Measurements from ENCODE around the gene PPME1. TPM values are rescaled to one million over a fixed set of nuclear protein-coding genes. Genes with fewer than 3 reads are reported as not detected.

The PPME1 gene
- total and polyA plus RNA-seq, 8 donors: 2.0 to 31.0 (median 18.2) TPM

- peaks cover 0 to 86% (median 83%) of the 10 kb centered on the region in 4 donors for H3K36me3 ChIP-seq
- no peak overlapping the region for H3K4me3 ChIP-seq
- TF ChIP-seq CTCF (IDR thresholded peaks at IDR 0.05) (no peak), POLR2A (IDR thresholded peaks at IDR 0.05) (no peak), EP300 (IDR thresholded peaks at IDR 0.05) (no peak)
- H3K27me3 ChIP-seq: no peaks in the 10 kb centered on the region
- H3K27ac ChIP-seq: no peak overlapping the region
- H3K4me1 ChIP-seq: no peaks in the 10 kb centered on the region
- no peak for DNase-seq
- intact Hi-C loops (cut with DNase I; ENCODE audit: low total_unique reads): no loop called here
- H3K9me3 ChIP-seq: no peaks in the 10 kb centered on the region
These were observed 37.4 kb downstream of the PPME1 start for GRCh38 chr11:74208507-74208906.

GRCh38 chr11:74212533-74212932 lies 41.4 kb downstream of the PPME1 start:
- Histone ChIP-seq H3K9me3 (no peaks in the 10 kb centered on the region), H3K36me3 (peaks cover 0 to 59% (median 56%) of the 10 kb centered on the region in 4 donors), H3K4me3 (no peak overlapping the region), H3K27me3 (no peaks in the 10 kb centered on the region), H3K4me1 (no peaks in the 10 kb centered on the region), H3K27ac (no peak overlapping the region)
- 94 to 99% (median 97%) methylated on average over 2 of the region's 2 CpGs for WGBS, 5 donors
- TF ChIP-seq POLR2A (IDR thresholded peaks at IDR 0.05): no peak
- TF ChIP-seq EP300 (IDR thresholded peaks at IDR 0.05): no peak
- no peak for TF ChIP-seq POLR2AphosphoS5 (IDR thresholded peaks at IDR 0.05)
- no peak for TF ChIP-seq CTCF (IDR thresholded peaks at IDR 0.05)
- intact Hi-C loops (cut with DNase I; ENCODE audit: low total_unique reads): no loop called here
- DNase-seq: no peak

GRCh38 chr11:74220376-74220775 lies 49.3 kb downstream of the PPME1 start:
- H3K36me3 ChIP-seq: peaks cover 0 to 11% (median 9%) of the 10 kb centered on the region in 4 donors
- H3K4me1 ChIP-seq: no peaks in the 10 kb centered on the region
- WGBS, 5 donors: 77 to 98% (median 90%) methylated on average over 1 of the region's 1 CpG
- H3K27me3 ChIP-seq: no peaks in the 10 kb centered on the region
- H3K9me3 ChIP-seq: no peaks in the 10 kb centered on the region
- H3K27ac ChIP-seq: no peak overlapping the region
- TF ChIP-seq CTCF (IDR thresholded peaks at IDR 0.05) (no peak), EP300 (IDR thresholded peaks at IDR 0.05) (no peak), POLR2A (IDR thresholded peaks at IDR 0.05) (no peak), POLR2AphosphoS5 (IDR thresholded peaks at IDR 0.05) (no peak)
- intact Hi-C loops (cut with DNase I; ENCODE audit: low total_unique reads): no loop called here
- H3K4me3 ChIP-seq: no peak overlapping the region
- no peak for DNase-seq

GRCh38 chr11:74221816-74222215 lies 50.7 kb downstream of the PPME1 start:
- WGBS, 5 donors: 56 to 70% (median 70%) methylated on average over 1 of the region's 1 CpG
- intact Hi-C loops (cut with DNase I; ENCODE audit: low total_unique reads): no loop called here

More at GRCh38 chr11:74221816-74222215, 50.7 kb downstream of the PPME1 start:
- no peak overlapping the region for H3K4me3 ChIP-seq
- TF ChIP-seq POLR2A (IDR thresholded peaks at IDR 0.05): no peak
- no peak for TF ChIP-seq EP300 (IDR thresholded peaks at IDR 0.05)
- no peak for TF ChIP-seq CTCF (IDR thresholded peaks at IDR 0.05)
- no peak for TF ChIP-seq POLR2AphosphoS5 (IDR thresholded peaks at IDR 0.05)
- DNase-seq: no peak
- no peaks in the 10 kb centered on the region for H3K27me3 ChIP-seq
- no peaks in the 10 kb centered on the region for H3K9me3 ChIP-seq
- H3K4me1 ChIP-seq: no peaks in the 10 kb centered on the region
- peaks cover 0 to 16% (median 10%) of the 10 kb centered on the region in 4 donors for H3K36me3 ChIP-seq
- no peak overlapping the region for H3K27ac ChIP-seq

All from stomach (tissue), 9 donors.